NCI-H446 (cell line): ENCODE results near the gene CCR3.
"Not testable (repeated sequence)": the region's sequence is repeated elsewhere in the genome, so short reads cannot be mapped to it uniquely, and the experiment has no call there.

Source experiments
- DNase-seq, 2 experiments: peaks; one replicate each; lab custom pipeline; 2025; lab: John Stamatoyannopoulos, UW

Gene CCR3

GRCh38 chr3:46242120-46242519, at the start of gene CCR3:
CCR3 (plus strand) TSS chr3:46242460; CDS start chr3:46265159, 22,699 bp downstream.
- no peak for DNase-seq

DNA sequence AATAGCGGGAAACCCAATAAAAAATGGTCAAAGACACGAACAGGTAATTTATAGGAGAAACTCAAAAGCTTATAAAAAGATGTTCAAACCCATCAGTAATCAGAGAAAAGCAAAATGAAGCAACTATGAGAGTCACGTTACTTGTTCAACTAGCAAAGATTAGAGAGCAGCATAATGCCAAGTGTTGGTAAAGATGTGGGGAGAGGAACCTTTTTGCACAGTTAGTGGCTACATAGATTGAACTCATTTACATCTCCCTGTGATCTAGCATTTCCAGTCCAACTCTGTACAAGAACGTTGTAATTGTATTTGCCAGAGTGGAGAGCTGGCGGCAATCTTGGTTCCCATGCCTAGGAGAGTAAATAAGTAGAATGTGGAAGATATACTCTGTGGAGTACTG, 49.3 kb upstream of the CCR3 start:
- DNase-seq: no peak

DNA sequence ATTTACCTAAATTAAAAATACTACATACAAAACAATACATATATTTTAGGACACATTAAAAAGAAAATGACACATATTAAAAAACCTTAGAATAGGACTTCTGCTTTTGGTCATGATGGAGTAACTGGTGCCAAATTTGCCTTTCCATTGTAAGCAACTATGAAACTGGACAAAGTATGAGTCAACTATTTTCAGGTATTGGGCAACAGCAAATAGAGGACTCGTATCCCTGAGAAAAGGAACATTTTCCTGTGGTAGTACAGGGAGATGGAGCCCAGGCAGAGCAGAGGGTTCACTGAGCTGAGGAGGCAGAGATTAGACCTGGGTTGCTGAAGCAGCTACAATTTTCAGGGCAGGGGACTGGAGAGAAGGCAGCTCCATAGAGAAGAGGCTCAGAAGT, 48.8 kb upstream of the CCR3 start:
- DNase-seq: no peak

DNA sequence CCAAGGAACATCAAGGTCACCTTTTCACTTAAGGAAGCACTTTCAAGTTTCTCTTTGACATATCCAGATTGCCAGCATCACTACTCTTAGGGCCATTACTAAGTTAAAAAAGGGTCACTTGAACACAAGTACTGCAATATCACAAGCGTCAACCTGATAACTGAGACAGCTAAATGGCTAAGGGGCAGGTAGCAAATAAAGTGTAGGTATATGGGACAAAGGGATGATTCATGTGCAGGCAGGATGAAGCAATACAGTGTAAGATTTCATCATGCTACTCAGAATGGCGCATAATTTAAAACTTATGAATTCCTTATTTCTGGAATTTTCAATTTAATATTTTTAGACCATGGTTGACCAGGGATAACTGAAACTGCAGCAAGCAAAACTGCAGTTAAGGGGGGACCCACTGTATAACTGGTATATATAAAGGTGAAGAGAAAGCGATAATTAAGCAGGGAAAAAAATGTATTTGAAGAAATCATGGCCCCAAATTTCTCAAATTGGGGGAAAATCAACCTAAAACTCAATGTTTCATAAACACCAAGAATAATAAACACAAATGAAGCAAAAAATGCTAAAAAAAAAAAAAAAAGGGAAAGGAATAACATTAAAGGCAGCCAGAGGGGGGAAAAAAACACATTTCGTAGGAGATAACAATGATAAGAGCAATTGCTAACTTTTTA, 47.2 kb upstream of the CCR3 start:
- DNase-seq: no peak

DNA sequence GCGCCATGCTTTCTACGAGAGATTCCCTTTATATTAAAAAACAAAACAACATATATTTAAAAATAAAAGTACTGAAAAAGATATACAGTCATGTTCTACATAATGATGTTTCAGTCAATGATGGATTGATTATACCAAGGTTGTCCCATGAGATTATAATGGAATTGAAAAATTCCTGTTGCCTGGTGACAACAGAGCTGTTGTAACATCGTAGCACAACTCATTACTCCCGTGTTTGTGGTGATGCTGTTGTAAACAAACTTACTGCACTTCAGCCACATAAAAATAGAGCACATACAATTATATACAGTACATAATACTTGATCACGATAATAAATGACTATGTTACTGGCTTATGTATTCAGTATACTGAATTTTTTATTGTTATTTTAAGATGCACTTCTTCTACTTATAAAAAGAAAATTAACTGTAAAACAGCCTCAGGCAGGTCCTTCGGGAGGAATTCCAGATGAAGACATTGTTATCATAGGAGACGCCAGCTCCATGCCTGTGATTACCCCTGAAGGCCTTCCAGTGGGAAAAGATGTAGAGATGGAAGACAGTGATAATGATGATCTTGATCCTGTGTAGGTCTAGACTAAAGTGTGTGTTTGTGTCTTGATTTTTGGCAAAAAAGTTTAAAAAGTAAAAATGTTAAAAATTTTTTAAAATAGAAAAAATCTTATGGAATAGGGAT, 45.9 kb upstream of the CCR3 start:
- no peak for DNase-seq

DNA sequence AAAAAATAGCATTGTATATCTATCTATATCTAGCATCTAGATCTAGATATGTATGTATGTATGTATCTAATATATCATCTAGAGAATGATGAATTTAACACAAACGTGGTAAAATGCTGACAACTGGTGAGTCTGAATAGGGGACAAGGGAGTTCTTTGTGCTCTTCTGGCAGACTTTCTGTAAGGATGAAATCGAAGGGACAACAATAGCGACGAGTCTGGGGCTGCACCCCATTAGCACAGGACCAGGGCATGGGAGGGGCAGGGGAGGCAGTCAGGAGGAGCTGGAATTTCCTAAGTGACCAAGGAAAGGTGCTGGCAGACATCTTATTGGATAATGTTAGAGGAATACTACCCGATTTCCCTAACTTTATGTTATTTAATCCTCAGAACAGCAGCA, 42.0 kb upstream of the CCR3 start:
- no peak for DNase-seq

GRCh38 chr3:46200790-46201189, 41.5 kb upstream of the CCR3 start:
- no peak for DNase-seq

GRCh38 chr3:46202535-46202934, 39.7 kb upstream of the CCR3 start:
- DNase-seq: no peak

DNA sequence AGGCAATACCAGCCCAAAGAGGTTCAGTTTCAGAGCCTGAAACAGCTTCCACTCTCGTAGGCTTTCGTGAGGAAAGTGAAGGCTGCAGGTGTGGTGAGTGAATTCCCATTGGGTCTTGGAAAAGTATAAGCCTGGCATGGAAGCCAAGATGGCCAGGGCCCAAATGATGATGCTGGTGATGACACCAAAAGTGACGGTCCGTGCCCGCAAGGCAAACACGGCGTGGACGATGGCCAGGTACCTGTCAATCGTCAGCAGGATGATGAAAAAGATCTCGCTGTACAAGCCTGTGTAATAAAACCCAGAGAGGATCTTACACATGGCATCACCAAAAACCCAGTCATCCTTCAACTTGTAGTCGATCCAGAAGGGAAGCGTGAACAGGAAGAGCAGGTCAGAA, 38.6 kb upstream of the CCR3 start:
- no peak for DNase-seq

DNA sequence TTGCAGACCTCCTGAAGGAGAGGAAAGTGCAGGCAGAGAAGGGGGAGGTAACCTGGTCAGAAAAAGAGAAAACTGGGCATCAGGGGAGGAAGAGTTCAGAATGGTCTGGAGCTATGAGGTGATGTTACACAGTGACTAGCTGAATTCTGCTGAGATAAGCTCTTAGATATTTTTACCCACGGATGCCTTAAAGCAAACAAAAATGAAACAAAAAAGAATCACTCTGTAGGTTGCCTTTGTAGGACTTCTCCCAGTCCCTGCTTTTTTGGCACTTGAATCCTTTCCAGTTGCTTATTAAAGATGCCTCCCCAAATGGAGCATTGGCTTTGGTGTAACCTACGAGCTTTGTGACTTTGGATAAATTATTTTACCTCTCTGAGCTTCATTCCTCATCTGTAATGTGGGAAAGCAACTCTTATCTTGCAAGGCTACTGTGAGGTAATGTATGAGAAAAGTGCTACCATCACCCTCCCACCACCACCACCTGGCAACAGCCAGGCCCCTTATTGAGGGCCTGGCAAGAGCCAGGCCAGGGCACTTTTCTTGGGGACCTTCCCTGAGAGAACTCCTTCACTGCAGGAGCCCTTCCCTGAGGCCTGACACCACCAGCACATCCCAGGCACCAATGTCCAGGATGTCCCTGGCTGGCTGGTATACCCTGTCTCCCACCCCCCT, 36.8 kb upstream of the CCR3 start:
- DNase-seq: no peak

DNA sequence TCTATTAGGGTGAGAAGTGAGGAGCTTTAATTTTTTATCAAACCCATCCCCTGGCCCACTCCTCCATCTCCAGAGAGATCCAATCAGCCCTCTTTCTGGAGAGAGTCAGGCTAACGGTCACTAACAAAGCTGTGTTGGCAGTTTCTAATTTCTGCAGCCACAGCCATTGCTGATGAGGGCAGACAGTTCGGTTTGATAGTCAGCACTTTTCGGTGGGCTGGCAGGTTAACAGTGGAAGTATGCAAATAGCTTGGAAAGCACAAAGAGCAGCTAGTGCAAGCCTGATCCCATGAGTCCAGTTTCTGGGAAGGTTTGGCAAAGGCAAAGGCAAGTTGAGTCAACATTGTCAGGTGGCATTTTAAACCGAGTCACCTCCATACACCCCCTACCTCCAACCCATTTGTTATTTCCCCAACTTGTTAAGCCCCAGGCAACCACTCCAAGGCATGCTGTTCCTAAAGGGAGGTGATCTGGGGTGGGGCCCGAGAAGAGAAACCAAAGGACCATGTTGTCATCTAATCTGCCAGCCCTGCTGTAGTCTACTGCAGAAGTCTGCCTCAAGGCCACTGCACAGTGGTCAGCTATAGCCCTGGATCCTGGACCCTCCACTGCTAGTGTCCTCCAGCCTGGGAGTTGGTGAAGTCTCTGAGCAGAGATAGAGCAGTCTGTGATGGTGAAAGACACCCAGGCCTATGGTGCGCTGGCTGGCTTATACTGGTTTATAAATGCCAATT, 35.8 kb upstream of the CCR3 start:
- DNase-seq: no peak

- not testable (repeated sequence) for DNase-seq
These were observed 34.7 kb upstream of the CCR3 start for GRCh38 chr3:46207514-46207913.

- peak in 1 of 2 experiments; percentile 1 for DNase-seq
These were observed 34.0 kb upstream of the CCR3 start, which contains the start of gene CCR1 for GRCh38 chr3:46208167-46208704. CCR1 (minus strand) TSS chr3:46208313; CDS start chr3:46204313, 4,000 bp downstream.

GRCh38 chr3:46209053-46209452, 33.2 kb upstream of the CCR3 start:
- DNase-seq: no peak

GRCh38 chr3:46209746-46210470, 32.4 kb upstream of the CCR3 start:
- DNase-seq: no peak

GRCh38 chr3:46212101-46212500, 30.2 kb upstream of the CCR3 start:
- no peak for DNase-seq

GRCh38 chr3:46213201-46213600, 29.1 kb upstream of the CCR3 start:
- no peak for DNase-seq

DNA sequence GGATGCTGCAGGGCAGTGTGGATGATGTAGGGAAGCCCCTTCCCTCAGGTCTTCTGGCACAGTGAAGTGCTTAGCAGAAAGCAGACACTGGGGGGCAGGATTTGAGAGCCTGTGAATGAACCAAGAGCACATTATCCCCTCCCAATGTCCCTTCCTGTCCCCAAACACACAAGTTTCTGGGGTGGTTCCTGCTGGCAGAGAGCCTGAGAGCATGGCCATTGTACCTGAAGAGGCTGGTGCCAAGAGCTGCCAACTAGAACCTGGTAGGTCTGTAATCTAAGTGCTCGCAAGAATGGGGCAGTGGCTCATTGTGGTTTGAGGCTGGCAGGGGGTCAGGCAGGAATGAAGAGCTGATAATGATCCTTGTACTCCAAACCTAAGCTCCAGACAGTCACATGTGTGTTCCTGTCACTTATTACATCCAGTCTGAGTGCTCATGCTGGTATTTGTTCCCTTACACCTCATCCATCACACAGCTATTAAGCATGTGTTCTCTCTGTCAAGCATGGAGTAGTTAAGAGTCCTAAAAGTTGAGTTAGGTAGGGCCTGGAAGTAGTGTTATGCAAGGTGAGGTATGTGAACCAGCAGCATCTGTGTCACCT, 27.4 kb upstream of the CCR3 start:
- no peak for DNase-seq

DNA sequence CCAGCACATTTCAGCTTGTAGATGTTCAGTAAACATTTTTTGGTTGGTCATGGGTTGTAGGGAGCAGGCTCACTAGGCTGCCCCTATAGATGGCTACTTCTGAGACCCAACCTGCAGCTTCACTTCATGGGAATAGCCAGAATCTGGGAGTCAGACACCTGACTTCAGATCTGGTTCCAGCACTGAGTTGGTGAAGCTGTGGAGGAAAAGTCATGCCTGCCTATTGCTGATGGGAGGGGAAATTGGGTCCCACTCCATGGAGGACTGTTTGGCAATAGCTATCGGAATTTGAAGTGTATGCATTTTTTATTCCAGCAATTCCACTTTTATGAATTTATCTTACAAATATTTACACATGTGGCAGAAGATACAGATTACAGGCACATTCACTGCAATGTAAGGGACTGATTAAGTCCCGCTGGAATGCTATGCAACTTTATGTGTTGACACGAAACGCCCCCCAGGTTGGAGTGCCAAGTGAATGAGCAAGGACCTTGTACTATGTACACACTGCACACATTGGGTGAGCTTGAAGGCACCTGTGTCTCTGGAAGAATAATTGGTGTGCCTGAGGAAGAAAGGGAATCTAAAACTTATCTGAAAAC, 26.3 kb upstream of the CCR3 start:
- DNase-seq: no peak

DNA sequence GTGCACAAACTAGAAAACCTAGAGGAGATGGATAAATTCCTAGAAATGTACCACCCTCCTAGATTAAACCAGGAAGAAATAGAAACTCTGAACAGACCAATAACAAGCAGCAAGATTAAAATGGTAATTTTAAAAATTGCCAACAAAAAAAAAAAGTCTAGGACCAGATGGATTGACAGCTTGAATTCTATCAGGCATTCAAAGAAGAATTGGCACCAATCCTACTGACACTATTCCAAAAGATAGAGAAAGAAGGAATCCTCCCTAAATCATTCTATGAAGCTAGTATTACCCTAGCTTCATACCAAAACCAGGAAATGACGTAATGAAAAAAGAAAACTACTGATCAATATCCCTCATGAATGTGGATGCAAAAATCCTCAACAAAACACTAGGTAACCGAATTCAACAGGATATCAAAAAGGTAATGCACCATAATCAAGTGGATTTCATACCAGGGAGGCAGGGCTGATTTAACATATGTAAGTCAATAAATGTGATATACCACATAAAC, 24.0 kb upstream of the CCR3 start:
- no peak for DNase-seq
